GM12878 (cell line): ENCODE measurements around the gene DNAJC18. TPM values are rescaled to one million over a fixed set of nuclear protein-coding genes. Genes with fewer than 3 reads are reported as not detected.

Source experiments
- CHD2 ChIP-seq: IDR thresholded peaks from 2 replicates; pipeline ENCODE4 v1.6.1; 2011; ENCODE audit warnings: low read depth, low read length, improper control_type of control experiment, borderline replicate concordance
- CREB1 ChIP-seq: IDR thresholded peaks from 2 replicates; pipeline ENCODE4 v1.6.1; 2012; ENCODE audit warnings: low read depth, mild to moderate bottlenecking, inconsistent platforms
- EGR1 ChIP-seq, 2 experiments: IDR thresholded peaks; 1 replicate in 1 of 2; 2 replicates in 1 of 2; pipeline ENCODE4 v1.6.1; 2011 to 2012; ENCODE audit warnings: low read depth in 2 of 2, low read length in 2 of 2, borderline replicate concordance in 1 of 2, mild to moderate bottlenecking in 1 of 2, moderate library complexity in 1 of 2
- ELK1 ChIP-seq: IDR thresholded peaks from 2 replicates; pipeline ENCODE4 v1.6.1; 2012; ENCODE audit warnings: low read depth, low read length, improper control_type of control experiment
- ETV6 ChIP-seq, 2 experiments: fragments of 450-650 bp in 1 of 2; IDR thresholded peaks in 1 of 2; conservative IDR thresholded peaks in 1 of 2; 2 replicates each; pipeline ENCODE4 v1.6.1; 2014; ENCODE audit warnings: antibody characterized with exemption in 1 of 2, borderline replicate concordance in 1 of 2, low read depth in 1 of 2, mild to moderate bottlenecking in 1 of 2, moderate library complexity in 1 of 2
- HDAC6 ChIP-seq: fragments of 200-600 bp; sonication (generic); IDR thresholded peaks from one replicate; pipeline ENCODE4 v1.8.0; 2017; ENCODE audit warnings: antibody characterized with exemption; ENCODE audit not compliant: unreplicated experiment
- JUNB ChIP-seq: IDR thresholded peaks from 2 replicates; pipeline ENCODE4 v1.6.1; 2016; ENCODE audit warnings: antibody characterized with exemption, mild to moderate bottlenecking
- MLLT1 ChIP-seq: fragments of 450-650 bp; IDR thresholded peaks from 2 replicates; pipeline ENCODE4 v1.6.1; 2016; ENCODE audit warnings: mild to moderate bottlenecking
- MTA2 ChIP-seq: fragments of 450-650 bp; IDR thresholded peaks from 2 replicates; pipeline ENCODE4 v1.6.1; 2016; ENCODE audit warnings: low read depth, mild to moderate bottlenecking, moderate library complexity
- SIX5 ChIP-seq: IDR thresholded peaks from 2 replicates; pipeline ENCODE4 v1.6.1; 2011; ENCODE audit warnings: mild to moderate bottlenecking, low read depth, low read length, moderate library complexity; ENCODE audit not compliant: severe bottlenecking
- polyA plus RNA-seq, 11 experiments: library from polyadenylated mRNA; depleted of rRNA in 4 of 11; unstranded in 6 of 11; stranded (reverse) in 5 of 11; fragments of >200 nt; fragmentation: Nextera tagmentation in 4 of 11; fragmentation: Illumina TruSeq in 1 of 11; extraction: Ambion mirVana in 4 of 11; extraction: Trizol in 1 of 11; gene quantifications; 1 replicate in 1 of 11; 2 replicates in 10 of 11; pipeline versions ENCODE4 v1.2.1 to v1.2.3, GENCODE V29; 2011 to 2016; ENCODE audit warnings: inconsistent platforms in 2 of 11, missing spikeins in 2 of 11, low read depth in 1 of 11
- total RNA-seq, 4 experiments: library from RNA; depleted of rRNA in 3 of 4; stranded (reverse); fragments of >200 nt in 3 of 4; fragmentation: Illumina TruSeq in 1 of 4; extraction: Trizol in 1 of 4; gene quantifications; 2 replicates each; pipeline versions ENCODE4 v1.2.1 to v1.2.3, GENCODE V29; 2013 to 2021

Gene DNAJC18
- total and polyA plus RNA-seq, 10 of the 15 experiments (the other 5 are each of a cell fraction or from before 2014, with no cell fraction given): 6.4 to 26.7 (median 17.7) TPM

GRCh38 chr5:139475865-139476617, 36.7 kb upstream of the DNAJC18 start (continued):
- TF ChIP-seq HDAC6: no peak
- TF ChIP-seq SIX5: no peak
- TF ChIP-seq ETV6 (conservative IDR thresholded peaks at IDR 0.05 in 1 of 2, IDR thresholded peaks at IDR 0.05 in 1 of 2; ENCODE audit: borderline replicate concordance in 1 of 2, low read depth in 1 of 2): no peak
- TF ChIP-seq CREB1: no peak
- TF ChIP-seq MLLT1: no peak
- TF ChIP-seq ELK1: no peak
- TF ChIP-seq EGR1 (IDR thresholded peaks at IDR 0.05; ENCODE audit: borderline replicate concordance in 1 of 2, low read depth in 2 of 2, low read length in 2 of 2): no peak
- no peak for TF ChIP-seq CHD2
- TF ChIP-seq MTA2: no peak
- no peak for TF ChIP-seq JUNB
